ENCODE measurements around the gene UFSP2.

Gene UFSP2

DNA sequence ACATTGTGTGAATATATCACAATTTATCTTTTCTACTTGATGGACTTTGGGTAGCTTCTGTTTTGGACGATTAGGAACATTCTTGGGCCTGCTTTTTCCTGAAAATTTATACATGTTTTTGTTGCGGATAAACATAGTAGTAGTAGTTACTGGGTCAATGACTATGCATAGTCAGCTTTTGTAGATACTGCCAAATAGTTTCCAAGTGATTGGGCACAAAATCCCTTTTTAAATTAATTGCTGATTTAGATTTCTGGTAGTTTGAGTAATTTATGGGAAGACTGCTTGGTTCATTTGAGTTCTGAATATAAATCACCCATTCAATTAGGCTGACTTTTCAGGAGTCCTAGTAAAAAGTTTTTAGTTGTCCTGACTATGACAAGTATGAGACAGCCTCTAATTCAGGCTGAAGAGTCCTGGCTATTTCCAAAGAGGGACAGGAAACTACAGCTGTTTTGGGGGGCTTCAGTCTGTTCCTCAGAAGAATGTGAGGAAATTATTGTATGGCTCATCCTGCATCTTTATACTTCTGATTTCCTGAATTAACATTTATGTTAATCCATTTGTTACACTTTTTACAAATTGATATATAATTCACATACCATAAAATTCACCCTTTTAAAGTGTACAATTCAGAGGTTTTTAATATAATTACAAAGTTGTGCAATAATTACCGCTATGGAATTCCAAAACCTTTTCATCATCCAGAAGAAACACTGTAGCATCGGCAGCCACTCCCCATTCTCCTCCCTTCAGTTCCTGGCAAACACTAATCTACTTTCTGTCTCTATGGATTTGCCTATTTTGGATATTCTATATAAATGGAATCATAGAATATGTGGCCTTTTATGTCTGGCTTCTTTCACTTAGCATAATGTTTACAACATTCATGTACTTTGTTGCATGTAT lies 44.2 kb downstream of the UFSP2 start:
- in situ Hi-C loops (cut with MboI; ENCODE audit: low pct_unique_long_range_greater_than_20kb, low sequenced_read_pairs, unreplicated experiment) = no loop called here
- TF ChIP-seq, protein P1, sequence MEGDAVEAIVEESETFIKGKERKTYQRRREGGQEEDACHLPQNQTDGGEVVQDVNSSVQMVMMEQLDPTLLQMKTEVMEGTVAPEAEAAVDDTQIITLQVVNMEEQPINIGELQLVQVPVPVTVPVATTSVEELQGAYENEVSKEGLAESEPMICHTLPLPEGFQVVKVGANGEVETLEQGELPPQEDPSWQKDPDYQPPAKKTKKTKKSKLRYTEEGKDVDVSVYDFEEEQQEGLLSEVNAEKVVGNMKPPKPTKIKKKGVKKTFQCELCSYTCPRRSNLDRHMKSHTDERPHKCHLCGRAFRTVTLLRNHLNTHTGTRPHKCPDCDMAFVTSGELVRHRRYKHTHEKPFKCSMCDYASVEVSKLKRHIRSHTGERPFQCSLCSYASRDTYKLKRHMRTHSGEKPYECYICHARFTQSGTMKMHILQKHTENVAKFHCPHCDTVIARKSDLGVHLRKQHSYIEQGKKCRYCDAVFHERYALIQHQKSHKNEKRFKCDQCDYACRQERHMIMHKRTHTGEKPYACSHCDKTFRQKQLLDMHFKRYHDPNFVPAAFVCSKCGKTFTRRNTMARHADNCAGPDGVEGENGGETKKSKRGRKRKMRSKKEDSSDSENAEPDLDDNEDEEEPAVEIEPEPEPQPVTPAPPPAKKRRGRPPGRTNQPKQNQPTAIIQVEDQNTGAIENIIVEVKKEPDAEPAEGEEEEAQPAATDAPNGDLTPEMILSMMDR (IDR thresholded peaks at IDR 0.05; ENCODE audit: extremely low read depth, insufficient read depth, missing control alignments) = no peak
- DNase-seq (ENCODE audit: low spot score) = no peak

DNA sequence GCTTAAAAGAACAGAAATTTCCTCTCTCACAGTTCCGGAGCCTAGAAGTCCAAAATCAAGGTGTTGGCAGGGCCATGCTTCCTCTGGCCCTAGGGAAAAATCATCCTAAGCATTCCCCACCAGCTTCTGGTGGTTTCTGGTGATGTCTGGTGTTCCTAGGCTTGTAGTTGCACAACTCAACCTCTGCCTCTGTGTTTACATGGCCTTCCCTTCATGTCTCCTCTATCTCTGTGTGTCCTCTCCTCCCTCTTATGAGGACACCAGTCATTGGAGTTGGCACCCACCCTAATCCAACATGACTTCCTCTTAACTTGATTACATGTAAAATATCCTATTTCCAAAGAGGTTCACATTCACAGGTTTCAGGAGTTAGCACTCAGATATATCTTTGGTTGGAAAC lies 45.4 kb downstream of the UFSP2 start:
- in situ Hi-C loops (cut with MboI; ENCODE audit: low pct_unique_long_range_greater_than_20kb, low sequenced_read_pairs, unreplicated experiment) = no loop called here
- TF ChIP-seq, protein P1 (IDR thresholded peaks at IDR 0.05; ENCODE audit: extremely low read depth, insufficient read depth, missing control alignments) = no peak
- no peak for DNase-seq (ENCODE audit: low spot score)

DNA sequence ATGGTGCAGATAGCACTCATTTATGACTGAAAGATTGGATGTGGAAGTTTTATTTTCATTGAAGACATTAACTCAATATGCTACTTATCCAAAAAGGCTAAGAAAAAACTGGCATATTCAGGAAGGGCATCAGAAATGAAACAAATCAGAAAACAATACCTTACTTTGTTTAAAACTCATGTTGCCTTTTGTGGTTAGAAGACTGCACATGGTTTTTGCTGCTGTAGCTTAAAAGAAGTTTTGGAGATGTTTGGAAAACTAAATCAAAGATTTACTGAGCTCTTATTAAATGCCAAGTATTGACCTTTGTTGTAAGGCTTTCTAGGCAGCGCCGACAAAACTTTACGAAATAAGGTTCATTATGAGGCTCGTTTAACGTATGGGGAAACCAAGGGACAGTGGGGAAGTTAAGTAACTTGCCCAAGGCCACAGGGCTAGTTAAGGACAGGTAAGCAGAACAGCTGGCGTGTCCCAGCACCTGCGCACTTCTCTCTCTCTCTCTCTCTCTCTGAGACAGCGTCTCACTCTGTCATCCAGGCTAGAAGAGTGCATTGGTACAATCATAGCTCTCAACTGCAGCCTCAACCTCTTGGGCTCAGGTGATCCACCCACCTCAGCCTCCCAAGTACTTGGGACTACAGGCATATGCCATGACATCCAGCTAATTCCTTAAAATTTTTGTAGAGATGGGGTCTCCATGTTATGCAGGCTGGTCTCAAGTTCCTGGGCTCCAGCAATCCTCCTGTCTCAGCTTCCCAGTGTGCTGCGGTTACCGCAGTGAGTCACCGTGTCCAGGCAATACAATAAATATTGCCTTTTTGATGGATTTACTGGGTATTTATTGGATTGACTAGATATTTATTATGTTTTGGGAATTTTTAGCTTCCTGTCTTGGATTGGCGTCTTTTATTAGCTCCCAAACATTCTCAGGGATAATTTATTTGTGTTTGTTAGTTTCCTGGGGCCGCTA lies 46.2 kb downstream of the UFSP2 start:
- TF ChIP-seq, protein P1 (IDR thresholded peaks at IDR 0.05; ENCODE audit: extremely low read depth, insufficient read depth, missing control alignments) = no peak
- DNase-seq (ENCODE audit: low spot score) = no peak
- in situ Hi-C loops (cut with MboI; ENCODE audit: low pct_unique_long_range_greater_than_20kb, low sequenced_read_pairs, unreplicated experiment) = no loop called here

DNA sequence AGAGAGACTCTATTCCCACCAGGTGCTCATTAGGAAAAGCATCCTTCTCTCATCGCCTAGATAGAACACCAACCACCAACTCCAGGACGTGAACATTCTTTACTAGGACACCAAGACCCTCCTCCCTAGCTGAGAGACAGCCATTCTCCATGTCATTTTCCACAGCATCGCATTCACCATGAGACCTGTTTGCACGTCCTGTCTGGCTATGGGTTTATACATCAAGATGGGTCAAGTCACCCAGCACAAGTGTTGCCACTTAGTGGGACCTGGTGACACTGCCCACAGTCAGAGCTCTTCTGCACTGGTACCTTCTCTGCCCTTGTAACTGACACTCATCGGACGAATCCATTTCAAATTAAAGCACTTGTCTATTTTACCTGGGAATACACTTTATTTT lies 47.5 kb downstream of the UFSP2 start:
- in situ Hi-C loops (cut with MboI; ENCODE audit: low pct_unique_long_range_greater_than_20kb, low sequenced_read_pairs, unreplicated experiment) = no loop called here
- TF ChIP-seq, protein P1 (IDR thresholded peaks at IDR 0.05; ENCODE audit: extremely low read depth, insufficient read depth, missing control alignments) = no peak

DNA sequence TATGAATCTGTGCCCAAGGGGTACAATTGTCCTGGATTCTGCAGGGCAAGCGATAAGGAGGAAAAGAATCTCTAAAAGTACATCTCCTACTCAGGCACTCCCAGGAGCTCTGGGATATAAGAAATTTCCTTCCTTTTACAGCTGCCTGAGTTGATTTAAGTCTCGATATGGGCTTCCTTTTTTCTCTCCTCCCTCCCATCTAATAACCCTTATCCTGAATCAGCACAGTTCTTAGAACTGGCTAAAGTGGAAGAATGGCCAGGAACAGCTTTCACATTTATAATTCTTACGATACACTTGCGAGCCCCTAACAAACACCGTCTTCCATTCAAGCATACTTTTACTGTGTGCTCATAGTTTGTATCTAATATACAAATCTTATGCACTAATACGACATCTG lies 51.2 kb downstream of the UFSP2 start:
- no peak for DNase-seq (ENCODE audit: low spot score)
- TF ChIP-seq, protein P1 (IDR thresholded peaks at IDR 0.05; ENCODE audit: extremely low read depth, insufficient read depth, missing control alignments) = no peak
- in situ Hi-C loops (cut with MboI; ENCODE audit: low pct_unique_long_range_greater_than_20kb, low sequenced_read_pairs, unreplicated experiment) = no loop called here

More for the DNA sequence above, 47.5 kb downstream of the UFSP2 start:
- DNase-seq (ENCODE audit: low spot score) = no peak

DNA sequence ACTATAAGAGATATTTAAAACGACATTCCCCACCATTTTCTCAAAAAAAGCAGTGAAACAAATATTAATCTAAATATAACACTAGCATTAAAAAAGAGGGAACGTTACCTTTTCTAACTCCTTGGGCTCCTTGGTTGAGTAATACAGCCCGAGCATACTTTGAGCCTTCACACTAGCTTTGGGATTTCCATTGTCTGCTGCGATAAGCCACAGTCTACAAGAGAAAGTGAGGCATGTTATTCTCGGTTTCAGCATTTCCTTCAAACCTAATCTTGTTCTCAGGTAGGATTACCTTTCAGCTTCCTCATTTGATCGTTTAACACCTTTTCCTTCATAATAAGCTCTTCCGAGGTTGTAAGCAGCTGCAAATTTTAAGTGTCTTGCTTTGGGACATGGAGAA lies 51.7 kb downstream of the UFSP2 start:
- TF ChIP-seq, protein P1 (IDR thresholded peaks at IDR 0.05; ENCODE audit: extremely low read depth, insufficient read depth, missing control alignments) = no peak
- in situ Hi-C loops (cut with MboI; ENCODE audit: low pct_unique_long_range_greater_than_20kb, low sequenced_read_pairs, unreplicated experiment) = no loop called here

More for the DNA sequence above, 51.7 kb downstream of the UFSP2 start:
- DNase-seq (ENCODE audit: low spot score) = no peak

Measured in GM13977 (cell line).